ENCODE measurements around the gene GADL1.

The GADL1 gene

GRCh38 chr3:30684356-30684755, 210.1 kb downstream of the GADL1 start:
- DNase-seq (ENCODE audit: low read depth) = no peak
- no peak overlapping the region for H3K4me3 ChIP-seq (ENCODE audit: low read depth, low read length)
- no peak for TF ChIP-seq CTCF (IDR thresholded peaks at IDR 0.05; ENCODE audit: low read depth, low read length, missing control alignments)
- in situ Hi-C loops (cut with HindIII; ENCODE audit: low sequenced_read_pairs) = no loop called here

GRCh38 chr3:30683769-30684168, 210.7 kb downstream of the GADL1 start:
- TF ChIP-seq CTCF (IDR thresholded peaks at IDR 0.05; ENCODE audit: low read depth, low read length, missing control alignments) = no peak
- H3K4me3 ChIP-seq (ENCODE audit: low read depth, low read length) = no peak overlapping the region
- DNase-seq (ENCODE audit: low read depth) = no peak
- in situ Hi-C loops (cut with HindIII; ENCODE audit: low sequenced_read_pairs) = no loop called here

GRCh38 chr3:30682434-30683155, 211.9 kb downstream of the GADL1 start:
- H3K4me3 ChIP-seq (ENCODE audit: low read depth, low read length) = no peak overlapping the region
- in situ Hi-C loops (cut with HindIII; ENCODE audit: low sequenced_read_pairs) = no loop called here
- no peak for TF ChIP-seq CTCF (IDR thresholded peaks at IDR 0.05; ENCODE audit: low read depth, low read length, missing control alignments)
- no peak for DNase-seq (ENCODE audit: low read depth)

GRCh38 chr3:30681649-30682211, 212.7 kb downstream of the GADL1 start:
- in situ Hi-C loops (cut with HindIII; ENCODE audit: low sequenced_read_pairs) = no loop called here
- no peak overlapping the region for H3K4me3 ChIP-seq (ENCODE audit: low read depth, low read length)
- no peak for DNase-seq (ENCODE audit: low read depth)
- TF ChIP-seq CTCF (IDR thresholded peaks at IDR 0.05; ENCODE audit: low read depth, low read length, missing control alignments) = no peak

GRCh38 chr3:30680789-30681648, 213.4 kb downstream of the GADL1 start:
- in situ Hi-C loops (cut with HindIII; ENCODE audit: low sequenced_read_pairs) = no loop called here
- DNase-seq (ENCODE audit: low read depth) = no peak
- no peak overlapping the region for H3K4me3 ChIP-seq (ENCODE audit: low read depth, low read length)
- TF ChIP-seq CTCF (IDR thresholded peaks at IDR 0.05; ENCODE audit: low read depth, low read length, missing control alignments) = no peak

- no peak overlapping the region for H3K4me3 ChIP-seq (ENCODE audit: low read depth, low read length)
- in situ Hi-C loops (cut with HindIII; ENCODE audit: low sequenced_read_pairs) = no loop called here
- DNase-seq (ENCODE audit: low read depth) = no peak
- TF ChIP-seq CTCF (IDR thresholded peaks at IDR 0.05; ENCODE audit: low read depth, low read length, missing control alignments) = no peak
These were observed 215.4 kb downstream of the GADL1 start for GRCh38 chr3:30679045-30679444.
